Erythroblast (primary cell): ENCODE data around the gene NLGN1.
"Not testable (repeated sequence)": the region's sequence is repeated elsewhere in the genome, so short reads cannot be mapped to it uniquely, and the experiment has no call there.

Experiments
- DNase-seq, 2 experiments: peaks; one replicate each; lab custom pipeline; 2025; lab: John Stamatoyannopoulos, UW
- GATA1 ChIP-seq: IDR thresholded peaks from 2 replicates; pipeline ENCODE4 v1.6.1; 2011; ENCODE audit warnings: low read depth, mild to moderate bottlenecking, control low read depth, low read length, moderate library complexity
- POLR2A ChIP-seq: IDR thresholded peaks from 2 replicates; pipeline ENCODE4 v1.6.1; 2011; ENCODE audit warnings: mild to moderate bottlenecking, low read length

NLGN1 gene

DNA sequence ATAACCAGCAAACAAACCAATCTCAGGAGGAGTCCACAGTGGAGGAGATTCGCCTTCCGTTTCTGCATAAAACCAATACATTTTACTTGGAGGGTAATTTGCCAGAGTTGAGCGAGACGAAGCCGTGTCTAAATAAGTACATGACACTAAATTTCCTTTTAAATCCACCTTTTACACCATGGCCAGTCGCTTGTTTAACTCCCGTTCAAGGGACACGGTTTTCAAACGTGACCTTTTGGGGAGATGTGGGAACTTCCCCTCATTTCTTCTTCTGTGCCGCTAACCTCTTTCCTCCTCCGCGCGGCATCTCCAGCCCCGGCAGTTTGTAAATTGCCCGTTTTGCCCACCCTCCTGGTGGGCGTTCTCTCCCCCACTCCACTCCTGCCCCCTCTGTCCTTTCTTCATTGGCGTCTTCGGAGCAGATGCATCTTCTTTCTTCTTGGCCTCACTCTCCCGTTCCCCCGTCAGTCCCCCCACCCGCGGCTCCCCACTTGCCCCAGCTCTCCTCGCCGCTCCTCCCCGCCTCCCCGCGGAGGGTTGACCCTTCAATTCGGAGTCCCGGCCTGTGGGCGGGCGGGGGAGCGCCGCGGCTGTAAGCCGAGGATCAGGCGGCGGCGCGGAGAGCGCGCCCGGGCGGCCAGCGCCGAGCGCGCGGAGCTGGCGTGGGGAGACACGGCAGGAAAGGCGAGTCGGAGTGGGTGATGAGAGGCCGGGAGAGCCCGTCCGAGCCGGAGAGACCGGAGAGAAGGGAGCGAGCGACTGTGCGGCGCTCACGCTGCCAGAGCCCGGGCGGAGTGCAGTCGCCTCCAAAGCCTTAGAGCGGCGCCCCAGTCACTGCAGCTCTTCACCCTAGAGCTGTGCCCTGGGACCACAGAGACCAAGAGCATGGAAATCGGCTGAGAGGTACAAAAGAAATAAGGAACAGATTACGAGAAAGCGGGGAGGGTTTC is at the start of gene NLGN1:
NLGN1 (plus strand) TSS at position 584 of the 950 bp plus-strand sequence.
- DNase-seq: peak in 1 of 2 experiments; percentile 25
- TF ChIP-seq POLR2A (no peak), GATA1 (no peak)

GRCh38 chr3:173351886-173352285 is 45.7 kb upstream of the NLGN1 start:
- TF ChIP-seq POLR2A (no peak), GATA1 (no peak)
- no peak for DNase-seq

- DNase-seq: not testable (repeated sequence)
These were observed 44.4 kb upstream of the NLGN1 start for GRCh38 chr3:173353137-173353536.

GRCh38 chr3:173354124-173354523 is 43.4 kb upstream of the NLGN1 start:
- no peak for DNase-seq
- no peak for TF ChIP-seq POLR2A
- no peak for TF ChIP-seq GATA1

DNA sequence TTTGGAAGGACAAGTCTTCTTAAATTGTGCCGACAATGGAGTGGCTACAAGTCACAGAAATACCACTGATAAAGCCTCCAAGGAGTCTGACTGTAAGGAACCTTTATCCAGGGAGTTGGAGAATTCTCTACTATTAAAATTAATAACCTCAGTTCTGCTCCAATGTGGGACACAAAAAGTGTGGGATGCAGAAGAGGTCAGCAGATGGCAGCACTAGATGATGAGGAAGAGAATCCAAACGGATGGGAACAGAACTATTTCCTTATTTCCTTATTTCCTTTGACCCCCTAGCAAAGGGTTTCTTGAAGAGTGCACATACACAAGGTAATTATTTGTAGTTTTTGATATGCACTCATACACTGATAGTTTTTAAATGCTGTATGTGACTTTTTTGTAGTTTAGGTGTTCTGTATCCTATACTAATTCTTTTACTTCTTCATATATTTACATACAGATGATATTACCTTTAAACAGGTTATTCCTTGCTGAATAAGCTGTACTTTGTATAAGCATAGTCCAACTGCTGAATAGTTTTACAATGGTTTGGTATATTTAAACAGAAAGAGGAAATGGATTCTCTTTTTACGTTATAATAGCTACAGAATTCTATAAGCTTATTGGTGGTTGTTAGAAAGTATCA is 25.6 kb upstream of the NLGN1 start:
- peak in 1 of 2 experiments; percentile 18 for DNase-seq
- TF ChIP-seq POLR2A (no peak), GATA1 (no peak)

DNA sequence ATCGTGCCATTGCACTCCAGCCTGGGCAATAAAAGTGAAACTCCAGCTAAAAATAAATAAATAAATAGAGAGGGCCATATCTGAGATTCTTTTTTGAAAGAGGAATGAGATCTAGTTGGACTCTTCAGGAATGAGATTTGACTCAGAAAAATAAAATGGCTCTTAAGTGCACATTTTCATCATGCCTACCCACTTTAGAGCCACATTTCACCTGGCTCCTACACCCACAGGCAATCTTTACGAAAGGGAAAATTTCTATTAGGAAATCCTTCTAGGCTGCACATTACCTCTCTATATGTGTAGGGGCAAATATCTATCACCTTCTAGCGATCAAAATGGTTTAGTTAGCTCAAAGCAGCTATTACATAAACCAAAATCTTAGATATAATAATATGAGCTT is 16.9 kb upstream of the NLGN1 start:
- TF ChIP-seq GATA1: no peak
- TF ChIP-seq POLR2A: no peak
- DNase-seq: no peak

DNA sequence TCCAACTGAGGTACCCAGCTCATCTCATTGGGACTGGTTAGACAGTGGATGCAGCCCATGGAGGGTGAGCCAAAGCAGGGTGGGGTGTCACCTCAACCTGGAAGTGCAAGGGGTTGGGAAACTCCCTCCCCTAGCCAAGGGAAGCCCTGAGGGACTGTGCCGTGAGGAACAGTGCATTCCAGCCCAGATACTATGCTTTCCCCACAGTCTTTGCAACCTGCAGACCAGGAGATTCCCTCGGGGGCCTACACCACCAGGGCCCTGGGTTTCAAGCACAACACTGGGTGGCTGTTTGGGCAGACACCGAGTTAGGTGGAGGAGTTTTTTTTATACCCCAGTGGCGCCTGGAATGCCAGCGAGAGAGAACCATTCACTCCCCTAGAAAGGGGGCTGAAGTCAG is 15.6 kb upstream of the NLGN1 start:
- not testable (repeated sequence) for DNase-seq

- no peak for TF ChIP-seq POLR2A
- TF ChIP-seq GATA1: no peak
- no peak for DNase-seq
These were observed 2.5 kb upstream of the NLGN1 start for GRCh38 chr3:173395073-173395411.

- DNase-seq: peak; percentile 53 to 61
- TF ChIP-seq GATA1: no peak
- TF ChIP-seq POLR2A: no peak
These were observed 1.9 kb upstream of the NLGN1 start for GRCh38 chr3:173395412-173396181.

DNA sequence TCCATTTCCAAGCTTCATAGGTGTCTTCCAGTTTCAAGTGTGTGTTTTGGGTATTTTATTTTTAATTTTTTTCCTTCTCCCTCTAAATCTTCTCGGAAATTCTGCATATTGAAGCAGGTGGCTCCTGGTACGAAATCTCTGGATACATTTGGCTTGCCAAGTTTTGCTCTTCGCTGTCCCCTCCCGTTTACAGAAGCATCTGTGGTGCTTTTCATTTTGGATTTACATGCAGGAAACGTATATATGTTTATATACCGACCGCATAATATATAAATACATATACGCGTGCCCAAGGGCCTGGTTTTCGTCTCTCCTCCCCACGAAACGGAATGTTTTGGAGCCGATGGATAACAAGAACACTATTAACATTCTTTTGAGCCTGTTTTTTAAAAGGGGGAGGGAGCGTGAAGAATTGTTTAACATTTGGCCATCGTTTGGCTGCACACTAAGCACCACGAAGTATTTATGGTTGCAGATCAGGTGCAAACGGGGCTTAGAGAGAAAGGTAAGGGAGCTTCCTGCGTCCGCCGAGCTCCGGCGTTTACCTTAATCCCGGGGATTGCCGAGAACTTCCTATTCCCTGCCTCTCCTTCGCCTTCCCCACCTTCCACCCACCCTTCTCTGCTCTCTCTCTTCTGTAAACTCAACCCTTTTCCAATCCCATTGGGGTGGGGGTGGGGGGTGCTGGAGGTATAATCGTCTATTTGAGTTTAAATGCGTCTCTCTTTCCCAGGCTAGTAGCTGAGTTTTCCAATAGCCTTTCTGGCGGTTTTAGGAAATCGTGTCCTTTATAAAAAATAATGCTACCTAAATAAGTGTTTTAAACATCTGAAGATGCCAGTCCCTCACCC is 1.1 kb upstream of the NLGN1 start:
- no peak for DNase-seq
- TF ChIP-seq GATA1 (no peak), POLR2A (no peak)

- peak in 1 of 2 experiments; percentile 14 for DNase-seq
- TF ChIP-seq POLR2A (no peak), GATA1 (no peak)
These were observed 551 bp downstream of the NLGN1 start for GRCh38 chr3:173398111-173398479.

DNA sequence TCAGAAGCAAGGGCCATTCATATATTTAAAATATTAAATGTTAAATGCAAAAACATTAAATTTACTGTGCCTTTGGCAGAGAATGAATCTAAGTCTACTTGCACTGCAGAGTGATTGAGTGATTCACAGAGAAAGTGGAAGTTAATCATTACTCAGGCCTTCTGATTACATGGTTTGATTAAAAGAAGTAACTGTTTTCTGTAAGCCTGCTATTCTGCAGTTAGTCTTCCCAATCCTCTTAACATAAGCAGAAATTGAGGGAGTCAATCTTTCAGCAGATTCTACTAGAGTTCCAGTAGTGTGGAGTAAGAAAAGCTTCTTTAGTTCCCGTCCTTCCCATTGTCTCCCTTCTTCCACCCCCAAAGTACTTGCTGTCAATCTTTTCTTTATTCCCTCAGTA is 1.5 kb downstream of the NLGN1 start:
- TF ChIP-seq GATA1: no peak
- no peak for TF ChIP-seq POLR2A
- no peak for DNase-seq

- no peak for DNase-seq
These were observed 3.8 kb downstream of the NLGN1 start for GRCh38 chr3:173401369-173401768.

DNA sequence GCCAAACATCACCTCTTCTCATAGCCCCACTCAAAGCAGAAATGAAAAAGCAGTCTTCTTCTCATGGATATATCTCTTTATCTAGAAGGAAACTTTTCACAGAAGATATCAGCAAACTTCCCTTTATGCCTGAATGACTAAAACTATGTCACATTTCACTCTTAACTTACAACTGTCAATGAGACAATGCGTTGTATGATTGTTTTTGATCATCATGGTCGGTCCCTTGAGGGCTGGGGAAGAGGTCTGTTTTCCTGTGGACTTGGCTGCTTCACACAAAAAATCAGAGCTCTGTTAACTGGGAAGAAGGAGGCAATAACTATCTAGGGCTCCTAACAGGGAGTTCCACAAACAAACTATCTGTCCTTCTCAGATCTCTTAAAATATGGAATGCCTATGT is 5.1 kb downstream of the NLGN1 start:
- TF ChIP-seq GATA1 (no peak), POLR2A (no peak)
- no peak for DNase-seq

More at GRCh38 chr3:173401369-173401768, 3.8 kb downstream of the NLGN1 start:
- TF ChIP-seq POLR2A: no peak
- no peak for TF ChIP-seq GATA1
